Measurements from ENCODE around the gene CCDC117.
"Not testable (repeated sequence)": the region's sequence is repeated elsewhere in the genome, so short reads cannot be mapped to it uniquely, and the experiment has no call there.

The CCDC117 gene

GRCh38 chr22:28737701-28738100, 34.8 kb upstream of the CCDC117 start:
- TF ChIP-seq CTCF (IDR thresholded peaks at IDR 0.05; ENCODE audit: insufficient read depth, low read depth, low read length, missing control alignments), result no peak
- DNase-seq (ENCODE audit: low read depth), result no peak
- no peak overlapping the region for H3K4me3 ChIP-seq (ENCODE audit: low read depth, low read length)

- not testable (repeated sequence) for DNase-seq (ENCODE audit: low read depth); H3K4me3 ChIP-seq (ENCODE audit: low read depth, low read length)
These were observed 33.6 kb upstream of the CCDC117 start for GRCh38 chr22:28738876-28739275.

GRCh38 chr22:28741200-28741784, 31.2 kb upstream of the CCDC117 start:
- DNase-seq (ENCODE audit: low read depth), result no peak
- no peak for TF ChIP-seq CTCF (IDR thresholded peaks at IDR 0.05; ENCODE audit: insufficient read depth, low read depth, low read length, missing control alignments)
- peak overlapping the region; percentile 91 for H3K4me3 ChIP-seq (ENCODE audit: low read depth, low read length)

- TF ChIP-seq CTCF (IDR thresholded peaks at IDR 0.05; ENCODE audit: insufficient read depth, low read depth, low read length, missing control alignments), result no peak
- peak; percentile 99 for DNase-seq (ENCODE audit: low read depth)
- H3K4me3 ChIP-seq (ENCODE audit: low read depth, low read length), result peak within 1 kb of the TSS; percentile 91
These were observed 30.5 kb upstream of the CCDC117 start, which contains the start of the genes CHEK2 and HSCB for GRCh38 chr22:28741785-28742561. Gene CHEK2, minus strand, starts transcription at chr22:28741820. Its CDS starts 7,099 bp downstream, at chr22:28734721. Gene HSCB, plus strand, starts transcription at chr22:28742039. Its CDS starts 57 bp downstream, at chr22:28742096.

GRCh38 chr22:28742562-28742962, 29.9 kb upstream of the CCDC117 start:
- no peak for TF ChIP-seq CTCF (IDR thresholded peaks at IDR 0.05; ENCODE audit: insufficient read depth, low read depth, low read length, missing control alignments)
- H3K4me3 ChIP-seq (ENCODE audit: low read depth, low read length), result peak overlapping the region; percentile 68
- no peak for DNase-seq (ENCODE audit: low read depth)

- no peak for TF ChIP-seq CTCF (IDR thresholded peaks at IDR 0.05; ENCODE audit: insufficient read depth, low read depth, low read length, missing control alignments)
- DNase-seq (ENCODE audit: low read depth), result no peak
- no peak overlapping the region for H3K4me3 ChIP-seq (ENCODE audit: low read depth, low read length)
These were observed 28.6 kb upstream of the CCDC117 start for GRCh38 chr22:28743852-28744251.

- no peak for DNase-seq (ENCODE audit: low read depth)
- TF ChIP-seq CTCF (IDR thresholded peaks at IDR 0.05; ENCODE audit: insufficient read depth, low read depth, low read length, missing control alignments), result no peak
These were observed 22.0 kb upstream of the CCDC117 start for GRCh38 chr22:28750471-28750881.

GRCh38 chr22:28754512-28754911, 18.0 kb upstream of the CCDC117 start:
- DNase-seq (ENCODE audit: low read depth); H3K4me3 ChIP-seq (ENCODE audit: low read depth, low read length): not testable (repeated sequence)

More at GRCh38 chr22:28750471-28750881, 22.0 kb upstream of the CCDC117 start:
- no peak overlapping the region for H3K4me3 ChIP-seq (ENCODE audit: low read depth, low read length)
